Smooth muscle cell (in vitro differentiated cells): ENCODE results near the gene XRCC3. TPM values are rescaled to one million over a fixed set of nuclear protein-coding genes. Genes with fewer than 3 reads are reported as not detected.

Experiments
- DNase-seq: peaks from one replicate; lab custom pipeline; 2025; ENCODE audit not compliant: unreplicated experiment; lab: John Stamatoyannopoulos, UW
- H2AFZ ChIP-seq: fragments of 200-600 bp; sonication (generic); 2 replicates; pipeline ENCODE4 v1.6.0; 2016; ENCODE audit warnings: antibody characterized with exemption, low read depth, mild to moderate bottlenecking
- H3F3A ChIP-seq: fragments of 200-600 bp; sonication (generic); 2 replicates; pipeline ENCODE4 v1.6.0; 2017; ENCODE audit warnings: antibody characterized with exemption, low read depth
- H3K27ac ChIP-seq: fragments of 200-600 bp; sonication (generic); 2 replicates; pipeline ENCODE4 v1.5.1; 2016; ENCODE audit warnings: low read depth, mild to moderate bottlenecking
- H3K27me3 ChIP-seq: fragments of 200-600 bp; sonication (generic); 2 replicates; pipeline ENCODE4 v1.6.1; 2016; ENCODE audit warnings: low read depth, mild to moderate bottlenecking
- H3K36me3 ChIP-seq: fragments of 200-600 bp; sonication (generic); 2 replicates; pipeline ENCODE4 v1.5.1; 2016; ENCODE audit warnings: low read depth
- H3K4me1 ChIP-seq: fragments of 200-600 bp; sonication (generic); 2 replicates; pipeline ENCODE4 v1.5.1; 2016; ENCODE audit warnings: low read depth
- H3K4me2 ChIP-seq: fragments of 200-600 bp; sonication (generic); 2 replicates; pipeline ENCODE4 v1.6.0; 2016; ENCODE audit warnings: mild to moderate bottlenecking
- H3K4me3 ChIP-seq: fragments of 200-600 bp; sonication (generic); 2 replicates; pipeline ENCODE4 v1.5.1; 2016; ENCODE audit warnings: mild to moderate bottlenecking
- H3K79me2 ChIP-seq: fragments of 200-600 bp; sonication (generic); 2 replicates; pipeline ENCODE4 v1.6.0; 2016; ENCODE audit warnings: low read depth, mild to moderate bottlenecking
- H3K9ac ChIP-seq: fragments of 200-600 bp; sonication (generic); 2 replicates; pipeline ENCODE4 v1.6.0; 2016; ENCODE audit warnings: low read depth
- H3K9me3 ChIP-seq: fragments of 200-600 bp; sonication (generic); replicated peaks from 2 replicates; pipeline ENCODE4 v1.5.1; 2016; ENCODE audit warnings: low read depth
- H4K20me1 ChIP-seq: fragments of 200-600 bp; sonication (generic); 2 replicates; pipeline ENCODE4 v1.6.0; 2016; ENCODE audit warnings: low read depth
- WGBS: methylation state at CpG from one replicate; pipeline ENCODE4 v1.1.7; 2016; ENCODE audit warnings: low lambda C conversion rate; 5-methylcytosine and 5-hydroxymethylcytosine counted together
- polyA plus RNA-seq: library from polyadenylated mRNA; unstranded; fragments of >200 nt; fragmentation: Nextera tagmentation; extraction: Ambion mirVana; gene quantifications from 2 replicates; pipeline ENCODE4 v1.2.1, GENCODE V29; 2016
- total RNA-seq: library from RNA; depleted of rRNA; stranded (reverse); fragments of >200 nt; gene quantifications from 2 replicates; pipeline ENCODE4 v1.2.3, GENCODE V29; 2014
- TF ChIP-seq, protein P1 (sequence below): fragments of 200-600 bp; sonication (generic); IDR thresholded peaks from 2 replicates; pipeline ENCODE4 v1.5.1; 2017; ENCODE audit warnings: borderline replicate concordance, mild to moderate bottlenecking, antibody characterized with exemption; ENCODE audit not compliant: insufficient read depth, poor library complexity, severe bottlenecking

The XRCC3 gene
- total and polyA plus RNA-seq, 2 experiments from 2014 or later = 8.3 to 10.5 TPM

DNA sequence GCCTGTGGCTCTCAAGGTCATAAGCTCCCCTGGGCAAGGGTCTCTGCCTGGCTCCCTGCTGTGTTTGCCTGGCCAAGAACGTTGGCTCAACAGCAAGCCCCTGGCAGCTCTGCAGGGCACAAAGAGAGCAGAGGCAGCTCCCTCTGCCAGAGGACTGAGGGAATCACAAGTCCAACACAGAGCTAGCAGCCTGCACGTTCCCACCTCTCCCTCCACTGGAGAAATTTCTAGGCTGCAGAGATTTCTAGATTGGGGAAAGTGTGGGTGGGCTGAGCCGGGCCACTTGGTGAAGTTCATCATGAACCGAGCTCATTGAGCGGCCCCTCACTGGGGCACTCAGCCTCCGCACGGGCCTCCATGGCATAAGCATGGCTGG lies 20.2 kb upstream of the XRCC3 start:
- Histone ChIP-seq H3K27ac (no peak overlapping the region), H3K4me3 (no peak overlapping the region), H3K36me3 (no peaks in the 10 kb centered on the region), H3K79me2 (no peaks in the 10 kb centered on the region), H2AFZ (no peak overlapping the region), H3K9ac (no peak overlapping the region), H3K4me1 (no peaks in the 10 kb centered on the region), H3F3A (no peaks in the 10 kb centered on the region), H3K9me3 (no peaks in the 10 kb centered on the region), H3K27me3 (no peaks in the 10 kb centered on the region), H3K4me2 (no peak overlapping the region), H4K20me1 (peaks cover 16% of the 10 kb centered on the region)
- no peak for DNase-seq
- TF ChIP-seq, protein P1, sequence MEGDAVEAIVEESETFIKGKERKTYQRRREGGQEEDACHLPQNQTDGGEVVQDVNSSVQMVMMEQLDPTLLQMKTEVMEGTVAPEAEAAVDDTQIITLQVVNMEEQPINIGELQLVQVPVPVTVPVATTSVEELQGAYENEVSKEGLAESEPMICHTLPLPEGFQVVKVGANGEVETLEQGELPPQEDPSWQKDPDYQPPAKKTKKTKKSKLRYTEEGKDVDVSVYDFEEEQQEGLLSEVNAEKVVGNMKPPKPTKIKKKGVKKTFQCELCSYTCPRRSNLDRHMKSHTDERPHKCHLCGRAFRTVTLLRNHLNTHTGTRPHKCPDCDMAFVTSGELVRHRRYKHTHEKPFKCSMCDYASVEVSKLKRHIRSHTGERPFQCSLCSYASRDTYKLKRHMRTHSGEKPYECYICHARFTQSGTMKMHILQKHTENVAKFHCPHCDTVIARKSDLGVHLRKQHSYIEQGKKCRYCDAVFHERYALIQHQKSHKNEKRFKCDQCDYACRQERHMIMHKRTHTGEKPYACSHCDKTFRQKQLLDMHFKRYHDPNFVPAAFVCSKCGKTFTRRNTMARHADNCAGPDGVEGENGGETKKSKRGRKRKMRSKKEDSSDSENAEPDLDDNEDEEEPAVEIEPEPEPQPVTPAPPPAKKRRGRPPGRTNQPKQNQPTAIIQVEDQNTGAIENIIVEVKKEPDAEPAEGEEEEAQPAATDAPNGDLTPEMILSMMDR = no peak
- WGBS = 79% methylated on average over 7 of the region's 7 CpGs

DNA sequence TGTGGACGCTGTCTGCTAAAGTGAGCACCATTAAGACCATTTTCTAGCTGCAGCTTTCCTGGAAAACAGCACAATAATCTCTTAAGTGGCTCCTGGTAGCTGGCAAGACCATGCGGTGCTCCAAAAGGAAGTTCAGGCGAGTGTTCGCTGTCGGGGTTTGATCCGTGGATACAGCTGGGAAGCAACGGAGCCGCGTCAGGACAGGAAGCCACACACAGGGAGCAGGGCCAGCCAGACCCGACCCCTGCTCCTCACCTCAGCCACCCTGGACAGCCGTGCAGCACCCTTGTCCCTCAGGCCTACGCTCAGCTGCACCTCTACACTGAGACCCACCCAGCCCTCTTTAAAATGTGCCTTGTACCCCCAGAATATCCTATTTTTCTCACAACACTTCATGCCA lies 19.8 kb upstream of the XRCC3 start:
- H3K9ac ChIP-seq = no peak overlapping the region
- peaks cover 20% of the 10 kb centered on the region for H4K20me1 ChIP-seq
- no peak overlapping the region for H3K4me3 ChIP-seq
- no peaks in the 10 kb centered on the region for H3K36me3 ChIP-seq
- TF ChIP-seq, protein P1 = no peak
- H3K27me3 ChIP-seq = no peaks in the 10 kb centered on the region
- no peak for DNase-seq
- H3K4me1 ChIP-seq = no peaks in the 10 kb centered on the region
- H3K9me3 ChIP-seq = no peaks in the 10 kb centered on the region
- WGBS = 93% methylated on average over 12 of the region's 12 CpGs
- H3K79me2 ChIP-seq = peaks cover 4% of the 10 kb centered on the region
- H3K4me2 ChIP-seq = no peak overlapping the region
- no peaks in the 10 kb centered on the region for H3F3A ChIP-seq
- H3K27ac ChIP-seq = no peak overlapping the region
- no peak overlapping the region for H2AFZ ChIP-seq

DNA sequence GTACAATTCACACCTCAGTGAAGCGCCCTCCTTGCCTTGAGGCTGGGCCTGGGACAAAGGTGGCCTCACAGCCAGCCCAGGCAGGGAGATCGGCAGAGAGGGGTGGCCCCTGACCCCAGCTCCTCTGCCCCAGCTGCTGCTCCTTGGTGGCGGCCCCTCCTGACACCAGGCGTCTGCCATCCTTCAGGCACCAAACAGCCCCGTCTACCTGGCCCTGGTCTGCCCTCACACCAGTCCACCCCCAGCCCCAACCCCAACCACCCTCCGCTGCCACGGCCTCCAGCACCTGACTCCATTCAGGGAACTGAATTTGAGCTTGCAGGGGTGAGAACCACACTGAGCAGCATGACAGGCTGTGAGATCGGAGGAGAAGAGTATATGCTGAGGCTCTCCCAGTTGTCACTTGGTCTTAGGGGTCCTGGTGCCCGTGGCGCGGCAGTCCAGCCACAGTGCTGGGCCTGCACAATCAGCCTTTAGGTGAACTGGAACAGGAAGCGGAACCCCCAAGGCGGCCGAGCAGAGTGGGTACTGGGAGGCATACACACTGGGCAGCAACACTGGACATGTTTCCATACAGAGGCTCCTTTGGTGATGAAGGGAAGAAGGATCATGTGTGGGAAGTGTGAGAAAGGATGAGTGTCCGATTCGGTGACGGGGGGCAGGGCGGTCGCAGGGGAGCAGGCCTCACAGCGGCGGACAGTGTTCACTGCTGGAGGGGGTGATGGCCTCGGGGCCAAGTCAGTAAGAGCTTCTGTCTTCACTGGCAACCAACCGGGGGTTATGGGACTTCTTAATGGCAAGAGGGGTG lies 19.0 kb upstream of the XRCC3 start:
- Histone ChIP-seq H3K9ac (no peak overlapping the region), H3K9me3 (no peaks in the 10 kb centered on the region), H3K27ac (peak overlapping the region; percentile 67), H3K79me2 (peaks cover 6% of the 10 kb centered on the region), H3K4me2 (no peak overlapping the region), H3K4me1 (no peaks in the 10 kb centered on the region), H4K20me1 (peaks cover 21% of the 10 kb centered on the region), H3K27me3 (no peaks in the 10 kb centered on the region), H2AFZ (no peak overlapping the region), H3K4me3 (no peak overlapping the region), H3K36me3 (no peaks in the 10 kb centered on the region), H3F3A (no peaks in the 10 kb centered on the region)
- 93% methylated on average over 23 of the region's 23 CpGs for WGBS
- TF ChIP-seq, protein P1 = no peak
- DNase-seq = no peak

DNA sequence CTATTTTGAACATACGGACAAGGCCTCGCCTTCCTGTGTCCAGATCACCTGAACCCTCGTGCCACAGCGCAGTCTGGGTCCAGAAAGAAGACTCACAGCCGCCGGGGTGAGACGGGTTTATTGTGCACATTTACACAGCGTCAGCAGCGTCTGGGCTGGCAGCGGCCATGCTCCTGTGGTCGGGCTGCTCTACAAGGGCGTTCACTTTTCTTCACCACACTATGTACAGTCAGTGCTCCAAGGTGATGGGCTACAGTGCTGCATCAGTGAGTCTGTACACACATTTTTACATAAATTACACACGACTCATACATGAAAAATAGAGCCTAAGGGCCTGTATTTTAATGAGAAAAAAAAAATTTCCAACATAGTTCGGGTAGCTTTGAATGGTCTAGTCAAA lies 18.4 kb upstream of the XRCC3 start:
- Histone ChIP-seq H3K27ac (peak overlapping the region; percentile 67), H4K20me1 (peaks cover 26% of the 10 kb centered on the region), H2AFZ (no peak overlapping the region), H3K9me3 (no peaks in the 10 kb centered on the region), H3K9ac (no peak overlapping the region), H3K27me3 (no peaks in the 10 kb centered on the region), H3F3A (no peaks in the 10 kb centered on the region), H3K4me2 (no peak overlapping the region), H3K4me3 (no peak overlapping the region), H3K36me3 (no peaks in the 10 kb centered on the region), H3K4me1 (no peaks in the 10 kb centered on the region), H3K79me2 (peaks cover 6% of the 10 kb centered on the region)
- DNase-seq = no peak
- TF ChIP-seq, protein P1 = no peak
- WGBS = 74% methylated on average over 14 of the region's 14 CpGs
